ENCODE measurements around the gene RNF212B. TPM values are rescaled to one million over a fixed set of nuclear protein-coding genes. Genes with fewer than 3 reads are reported as not detected.

RNF212B gene
- total and polyA plus RNA-seq, 2 of the 13 experiments (the other 11 are each of a cell fraction or from before 2014, with no cell fraction given) = 0.05 TPM; not detected in 1

GRCh38 chr14:23302290-23303225 is 64.8 kb downstream of the RNF212B start, which contains the start of gene PPP1R3E (continued):
- TF ChIP-seq SMAD3 (CRISPR knock-in tag; IDR thresholded peaks at IDR 0.05) (peak; percentile 76; the same call in 1 of the 2 replicates), ZNF788 (CRISPR knock-in tag; IDR thresholded peaks at IDR 0.05; ENCODE audit: borderline replicate concordance) (peak; percentile 89), BRCA1 (CRISPR knock-in tag; IDR thresholded peaks at IDR 0.05) (peak; percentile 53; the same call in 1 of the 2 replicates), BCL6 (CRISPR knock-in tag; IDR thresholded peaks at IDR 0.05) (0 out of 2 replicates have a peak, but pooled peaks have one; percentile 33), ZNF883 (CRISPR knock-in tag; IDR thresholded peaks at IDR 0.05; ENCODE audit: not compliant biosample characterization) (peak; percentile 42), ZNF777 (CRISPR knock-in tag; IDR thresholded peaks at IDR 0.05) (0 out of 2 replicates have a peak, but pooled peaks have one; percentile 72), HNRNPLL (IDR thresholded peaks at IDR 0.05; ENCODE audit: low read depth, low read length, poor library complexity, severe bottlenecking) (peak; percentile 91), RARA (CRISPR knock-in tag; IDR thresholded peaks at IDR 0.05) (peak; percentile 32; the same call in 1 of the 2 replicates), GMEB2 (CRISPR knock-in tag; IDR thresholded peaks at IDR 0.05; ENCODE audit: low read depth) (0 out of 2 replicates have a peak, but pooled peaks have one; percentile 18), SMAD1 (CRISPR knock-in tag; IDR thresholded peaks at IDR 0.05; ENCODE audit: borderline replicate concordance, low read depth) (peak; percentile 53), ZNF790 (CRISPR knock-in tag; IDR thresholded peaks at IDR 0.05; ENCODE audit: borderline replicate concordance) (peak; percentile 82), IRX3 (CRISPR knock-in tag; IDR thresholded peaks at IDR 0.05; ENCODE audit: borderline replicate concordance, low read depth) (peak; percentile 70; the same call in 1 of the 2 replicates), KLF9 (CRISPR knock-in tag; IDR thresholded peaks at IDR 0.05; ENCODE audit: low read depth) (peak; percentile 98), MXI1 (IDR thresholded peaks at IDR 0.05; ENCODE audit: borderline replicate concordance, low read depth, low read length) (peak; percentile 61), MED1 (CRISPR knock-in tag; IDR thresholded peaks at IDR 0.05) (peak; percentile 83), TARDBP (CRISPR knock-in tag; IDR thresholded peaks at IDR 0.05) (peak; percentile 58; the same call in 1 of the 2 replicates), ZNF160 (CRISPR knock-in tag; IDR thresholded peaks at IDR 0.05) (0 out of 2 replicates have a peak, but pooled peaks have one; percentile 2), ZNF552 (CRISPR knock-in tag; IDR thresholded peaks at IDR 0.05; ENCODE audit: borderline replicate concordance) (peak; percentile 75; the same call in 1 of the 2 replicates), HOXA7 (CRISPR knock-in tag; IDR thresholded peaks at IDR 0.05) (no peak), CC2D1A (CRISPR knock-in tag; IDR thresholded peaks at IDR 0.05) (peak; percentile 69; the same call in 1 of the 2 replicates), CHCHD3 (CRISPR knock-in tag; IDR thresholded peaks at IDR 0.05) (peak; percentile 99; the same call in 1 of the 2 replicates), ZKSCAN5 (CRISPR knock-in tag; IDR thresholded peaks at IDR 0.05) (0 out of 2 replicates have a peak, but pooled peaks have one; percentile 43), KLF16 (CRISPR knock-in tag; IDR thresholded peaks at IDR 0.05) (peak in 1 of 2 experiments; percentile 64; a peak in 2 of 4 replicates)
- TF ChIP-seq, protein P1, sequence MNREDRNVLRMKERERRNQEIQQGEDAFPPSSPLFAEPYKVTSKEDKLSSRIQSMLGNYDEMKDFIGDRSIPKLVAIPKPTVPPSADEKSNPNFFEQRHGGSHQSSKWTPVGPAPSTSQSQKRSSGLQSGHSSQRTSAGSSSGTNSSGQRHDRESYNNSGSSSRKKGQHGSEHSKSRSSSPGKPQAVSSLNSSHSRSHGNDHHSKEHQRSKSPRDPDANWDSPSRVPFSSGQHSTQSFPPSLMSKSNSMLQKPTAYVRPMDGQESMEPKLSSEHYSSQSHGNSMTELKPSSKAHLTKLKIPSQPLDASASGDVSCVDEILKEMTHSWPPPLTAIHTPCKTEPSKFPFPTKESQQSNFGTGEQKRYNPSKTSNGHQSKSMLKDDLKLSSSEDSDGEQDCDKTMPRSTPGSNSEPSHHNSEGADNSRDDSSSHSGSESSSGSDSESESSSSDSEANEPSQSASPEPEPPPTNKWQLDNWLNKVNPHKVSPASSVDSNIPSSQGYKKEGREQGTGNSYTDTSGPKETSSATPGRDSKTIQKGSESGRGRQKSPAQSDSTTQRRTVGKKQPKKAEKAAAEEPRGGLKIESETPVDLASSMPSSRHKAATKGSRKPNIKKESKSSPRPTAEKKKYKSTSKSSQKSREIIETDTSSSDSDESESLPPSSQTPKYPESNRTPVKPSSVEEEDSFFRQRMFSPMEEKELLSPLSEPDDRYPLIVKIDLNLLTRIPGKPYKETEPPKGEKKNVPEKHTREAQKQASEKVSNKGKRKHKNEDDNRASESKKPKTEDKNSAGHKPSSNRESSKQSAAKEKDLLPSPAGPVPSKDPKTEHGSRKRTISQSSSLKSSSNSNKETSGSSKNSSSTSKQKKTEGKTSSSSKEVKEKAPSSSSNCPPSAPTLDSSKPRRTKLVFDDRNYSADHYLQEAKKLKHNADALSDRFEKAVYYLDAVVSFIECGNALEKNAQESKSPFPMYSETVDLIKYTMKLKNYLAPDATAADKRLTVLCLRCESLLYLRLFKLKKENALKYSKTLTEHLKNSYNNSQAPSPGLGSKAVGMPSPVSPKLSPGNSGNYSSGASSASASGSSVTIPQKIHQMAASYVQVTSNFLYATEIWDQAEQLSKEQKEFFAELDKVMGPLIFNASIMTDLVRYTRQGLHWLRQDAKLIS (CRISPR knock-in tag; IDR thresholded peaks at IDR 0.05) = peak; percentile 69; the same call in 1 of the 2 replicates

Data from HepG2 (cell line).